ENCODE data around the gene KCNK6.

KCNK6 gene

DNA sequence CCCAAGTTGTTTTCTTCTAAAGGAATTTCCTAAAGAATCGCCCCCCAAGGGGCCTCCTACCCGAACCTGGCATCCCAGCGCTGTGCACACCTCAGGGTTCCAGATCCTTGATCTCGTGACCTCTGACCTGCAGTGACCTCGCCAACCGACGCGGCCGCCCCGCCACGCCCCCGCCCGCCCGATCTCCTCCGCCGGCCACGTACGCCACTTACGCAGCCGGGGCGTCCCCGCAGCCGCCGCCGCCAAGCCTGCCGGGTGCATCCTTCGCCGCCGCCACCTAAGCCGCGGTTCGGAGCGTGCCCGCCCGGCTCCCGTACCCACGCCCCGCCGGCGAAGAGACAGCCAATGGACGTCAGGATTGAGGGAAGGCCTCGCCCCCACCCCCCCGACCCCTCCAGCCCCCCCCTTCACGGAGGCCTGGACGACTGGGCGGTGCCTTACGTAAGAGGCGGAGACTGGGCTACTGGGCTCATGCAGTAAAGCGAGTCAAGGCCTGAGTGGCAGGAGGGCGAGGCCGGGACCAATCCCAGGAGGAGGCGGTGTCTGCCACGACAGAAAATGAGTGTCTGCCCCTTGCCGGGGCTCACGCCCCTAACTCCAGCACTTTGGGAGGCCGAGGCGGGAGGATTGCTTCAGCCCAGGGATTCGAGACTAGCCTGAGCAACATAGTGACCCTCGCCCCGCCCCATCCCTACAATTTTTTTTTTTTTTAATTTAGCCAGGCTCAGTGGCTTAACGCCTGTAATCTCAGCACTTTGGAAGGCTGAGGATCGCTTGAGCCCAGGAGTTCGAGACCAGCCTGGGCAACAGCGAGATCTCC is 3.8 kb upstream of the KCNK6 start, which contains the start of gene YIF1B:
Gene YIF1B, minus strand, starts transcription at position 291 of the 820 bp plus-strand sequence. Its CDS starts 30 bp downstream, at position 261.
- TF ChIP-seq, protein P1, sequence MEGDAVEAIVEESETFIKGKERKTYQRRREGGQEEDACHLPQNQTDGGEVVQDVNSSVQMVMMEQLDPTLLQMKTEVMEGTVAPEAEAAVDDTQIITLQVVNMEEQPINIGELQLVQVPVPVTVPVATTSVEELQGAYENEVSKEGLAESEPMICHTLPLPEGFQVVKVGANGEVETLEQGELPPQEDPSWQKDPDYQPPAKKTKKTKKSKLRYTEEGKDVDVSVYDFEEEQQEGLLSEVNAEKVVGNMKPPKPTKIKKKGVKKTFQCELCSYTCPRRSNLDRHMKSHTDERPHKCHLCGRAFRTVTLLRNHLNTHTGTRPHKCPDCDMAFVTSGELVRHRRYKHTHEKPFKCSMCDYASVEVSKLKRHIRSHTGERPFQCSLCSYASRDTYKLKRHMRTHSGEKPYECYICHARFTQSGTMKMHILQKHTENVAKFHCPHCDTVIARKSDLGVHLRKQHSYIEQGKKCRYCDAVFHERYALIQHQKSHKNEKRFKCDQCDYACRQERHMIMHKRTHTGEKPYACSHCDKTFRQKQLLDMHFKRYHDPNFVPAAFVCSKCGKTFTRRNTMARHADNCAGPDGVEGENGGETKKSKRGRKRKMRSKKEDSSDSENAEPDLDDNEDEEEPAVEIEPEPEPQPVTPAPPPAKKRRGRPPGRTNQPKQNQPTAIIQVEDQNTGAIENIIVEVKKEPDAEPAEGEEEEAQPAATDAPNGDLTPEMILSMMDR (IDR thresholded peaks at IDR 0.05; ENCODE audit: low read depth, low read length): no peak
- peak; percentile 95 for DNase-seq
- Histone ChIP-seq H3K36me3 (no peaks in the 10 kb centered on the region), H3K4me3 (ENCODE audit: low read depth, low read length) (peak within 1 kb of the TSS; percentile 82), H3K4me1 (peaks cover 2% of the 10 kb centered on the region; the same call in 1 of the 2 replicates), H3K9me3 (no peaks in the 10 kb centered on the region), H3K27me3 (peaks cover 31% of the 10 kb centered on the region)

- H3K4me1 ChIP-seq: peaks cover 2% of the 10 kb centered on the region; the same call in 1 of the 2 replicates
- peaks cover 31% of the 10 kb centered on the region for H3K27me3 ChIP-seq
- no peak for DNase-seq
- H3K36me3 ChIP-seq: no peaks in the 10 kb centered on the region
- no peaks in the 10 kb centered on the region for H3K9me3 ChIP-seq
- peak overlapping the region; percentile 27 for H3K4me3 ChIP-seq (ENCODE audit: low read depth, low read length)
- TF ChIP-seq, protein P1 (IDR thresholded peaks at IDR 0.05; ENCODE audit: low read depth, low read length): no peak
Observed at GRCh38 chr19:38316477-38317067, 3.1 kb upstream of the KCNK6 start.

DNA sequence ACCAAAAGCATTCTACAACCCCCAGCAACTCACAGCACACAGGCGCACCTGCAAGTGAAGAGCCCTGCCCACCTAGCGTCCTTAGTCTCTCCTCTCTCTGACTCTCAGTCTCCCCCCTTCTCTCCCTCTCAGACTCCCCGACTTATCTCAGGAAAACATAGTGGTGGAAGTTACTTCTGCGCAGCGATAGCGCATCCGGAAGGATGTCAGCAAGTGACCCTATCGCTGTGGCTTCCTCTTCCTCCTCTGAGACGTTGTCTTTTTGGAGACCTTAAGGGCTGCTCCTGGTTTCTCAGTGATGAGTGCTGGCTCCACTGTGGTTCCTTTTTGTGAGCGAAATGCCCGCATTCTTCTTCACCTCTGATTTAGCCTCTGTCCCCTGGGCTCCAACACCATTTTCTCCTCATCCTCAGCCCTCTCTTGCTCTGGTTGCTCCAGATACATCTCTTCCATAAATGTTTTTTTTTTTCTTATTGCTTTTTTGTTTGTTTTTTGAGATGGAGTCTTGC is 2.5 kb upstream of the KCNK6 start:
- H3K36me3 ChIP-seq: no peaks in the 10 kb centered on the region
- TF ChIP-seq, protein P1 (IDR thresholded peaks at IDR 0.05; ENCODE audit: low read depth, low read length): no peak
- DNase-seq: no peak
- H3K9me3 ChIP-seq: no peaks in the 10 kb centered on the region
- H3K4me1 ChIP-seq: peaks cover 2% of the 10 kb centered on the region; the same call in 1 of the 2 replicates
- no peak overlapping the region for H3K4me3 ChIP-seq (ENCODE audit: low read depth, low read length)
- peaks cover 31% of the 10 kb centered on the region for H3K27me3 ChIP-seq

DNA sequence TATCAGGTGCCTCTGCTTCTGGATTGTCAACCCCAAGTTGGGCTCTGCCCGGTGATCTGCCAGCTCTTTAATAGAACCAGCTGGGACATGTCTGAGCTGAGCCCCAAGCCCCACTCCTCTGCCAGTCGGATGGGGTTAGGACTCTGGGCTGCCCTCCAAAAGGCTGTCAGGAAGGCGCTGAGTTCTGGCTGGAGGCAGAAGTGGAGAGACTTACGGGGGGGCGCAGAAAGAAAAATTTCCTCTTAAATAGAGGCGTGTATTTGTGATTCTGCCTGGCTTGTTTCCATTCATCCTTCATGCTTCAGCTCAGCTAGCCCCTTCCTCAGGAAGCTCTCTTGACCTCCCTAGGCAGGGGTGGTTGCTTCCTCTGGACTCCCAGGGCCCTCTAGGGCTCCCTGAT is 985 bp upstream of the KCNK6 start:
- H3K36me3 ChIP-seq: no peaks in the 10 kb centered on the region
- no peak overlapping the region for H3K4me3 ChIP-seq (ENCODE audit: low read depth, low read length)
- peaks cover 2% of the 10 kb centered on the region; the same call in 1 of the 2 replicates for H3K4me1 ChIP-seq
- peaks cover 31% of the 10 kb centered on the region for H3K27me3 ChIP-seq
- no peak for DNase-seq
- no peaks in the 10 kb centered on the region for H3K9me3 ChIP-seq
- TF ChIP-seq, protein P1 (IDR thresholded peaks at IDR 0.05; ENCODE audit: low read depth, low read length): no peak

DNA sequence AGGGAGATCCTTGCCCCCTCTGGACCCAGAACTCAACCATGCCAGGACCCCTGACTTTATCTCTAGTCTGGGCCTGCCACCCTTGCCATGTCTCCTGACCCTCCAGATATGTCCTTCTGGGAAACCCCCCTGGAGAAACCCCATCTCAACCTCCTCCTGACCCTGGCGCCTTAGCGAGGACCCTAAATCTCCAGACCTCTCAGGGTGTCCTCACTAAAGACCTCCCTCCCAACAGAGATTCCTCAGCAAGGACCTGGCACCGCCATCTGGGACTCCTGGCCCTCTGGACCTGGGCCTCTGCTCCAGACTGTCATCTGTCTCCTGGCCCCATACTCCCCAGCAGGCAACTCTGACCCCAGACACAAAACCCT is 1.3 kb downstream of the KCNK6 start:
- no peaks in the 10 kb centered on the region for H3K9me3 ChIP-seq
- H3K27me3 ChIP-seq: peaks cover 31% of the 10 kb centered on the region
- no peak overlapping the region for H3K4me3 ChIP-seq (ENCODE audit: low read depth, low read length)
- H3K36me3 ChIP-seq: no peaks in the 10 kb centered on the region
- H3K4me1 ChIP-seq: no peaks in the 10 kb centered on the region
- DNase-seq: no peak
- TF ChIP-seq, protein P1 (IDR thresholded peaks at IDR 0.05; ENCODE audit: low read depth, low read length): no peak
